Measurements from ENCODE around the gene SULT1C4. TPM values are rescaled to one million over a fixed set of nuclear protein-coding genes. Genes with fewer than 3 reads are reported as not detected.

The SULT1C4 gene
- total RNA-seq, 1 experiment from 2014 or later: not detected

DNA sequence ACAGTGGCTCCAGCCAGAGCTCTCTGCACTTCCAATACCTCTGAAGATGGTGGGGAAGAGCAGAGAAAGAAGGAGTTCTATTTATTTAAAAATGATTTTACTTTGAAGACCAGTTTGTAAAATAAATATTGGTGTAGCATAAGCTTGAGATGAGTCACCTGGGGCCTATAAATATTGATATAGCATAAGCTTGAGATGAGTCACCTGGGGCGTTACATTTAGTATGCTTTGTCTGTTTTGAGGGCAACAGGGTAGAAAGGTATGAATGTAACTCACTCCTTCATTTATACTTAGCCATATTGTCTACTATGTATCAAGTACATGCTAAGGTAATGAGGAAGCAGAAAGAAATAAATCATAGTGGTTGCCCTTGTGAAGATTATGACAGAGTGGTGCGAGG lies 7.7 kb upstream of the SULT1C4 start:
- CTCF ChIA-PET: interaction anchor here (1.8 kb wide), 1 partner anchor 12 kb away, joined by 5 read pairs; no protein-coding TSS in a partner anchor
- H3K4me3 Mint-ChIP-seq (ENCODE audit: low read depth, unreplicated experiment): no peak overlapping the region
- TF ChIP-seq, protein P1, sequence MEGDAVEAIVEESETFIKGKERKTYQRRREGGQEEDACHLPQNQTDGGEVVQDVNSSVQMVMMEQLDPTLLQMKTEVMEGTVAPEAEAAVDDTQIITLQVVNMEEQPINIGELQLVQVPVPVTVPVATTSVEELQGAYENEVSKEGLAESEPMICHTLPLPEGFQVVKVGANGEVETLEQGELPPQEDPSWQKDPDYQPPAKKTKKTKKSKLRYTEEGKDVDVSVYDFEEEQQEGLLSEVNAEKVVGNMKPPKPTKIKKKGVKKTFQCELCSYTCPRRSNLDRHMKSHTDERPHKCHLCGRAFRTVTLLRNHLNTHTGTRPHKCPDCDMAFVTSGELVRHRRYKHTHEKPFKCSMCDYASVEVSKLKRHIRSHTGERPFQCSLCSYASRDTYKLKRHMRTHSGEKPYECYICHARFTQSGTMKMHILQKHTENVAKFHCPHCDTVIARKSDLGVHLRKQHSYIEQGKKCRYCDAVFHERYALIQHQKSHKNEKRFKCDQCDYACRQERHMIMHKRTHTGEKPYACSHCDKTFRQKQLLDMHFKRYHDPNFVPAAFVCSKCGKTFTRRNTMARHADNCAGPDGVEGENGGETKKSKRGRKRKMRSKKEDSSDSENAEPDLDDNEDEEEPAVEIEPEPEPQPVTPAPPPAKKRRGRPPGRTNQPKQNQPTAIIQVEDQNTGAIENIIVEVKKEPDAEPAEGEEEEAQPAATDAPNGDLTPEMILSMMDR (IDR thresholded peaks at IDR 0.05; ENCODE audit: unreplicated experiment): no peak
- no peaks in the 10 kb centered on the region for H3K27me3 Mint-ChIP-seq (ENCODE audit: unreplicated experiment)
- no peak for DNase-seq
- no peaks in the 10 kb centered on the region for H3K9me3 Mint-ChIP-seq (ENCODE audit: low read depth, unreplicated experiment)
- BruUV-seq (replicated peaks): no TSS peak
- H3K4me1 Mint-ChIP-seq (ENCODE audit: low read depth, unreplicated experiment): no peaks in the 10 kb centered on the region
- no peaks in the 10 kb centered on the region for H3K36me3 Mint-ChIP-seq (ENCODE audit: insufficient read depth, unreplicated experiment)
- H3K27ac Mint-ChIP-seq (ENCODE audit: unreplicated experiment): no peak overlapping the region
- intact Hi-C loops (cut with micrococcal nuclease; ENCODE audit: unreplicated experiment): no loop called here

GRCh38 chr2:108376774-108377173 lies 980 bp upstream of the SULT1C4 start:
- Mint-ChIP-seq H3K4me1 (ENCODE audit: low read depth, unreplicated experiment) (peaks cover 3% of the 10 kb centered on the region), H3K27ac (ENCODE audit: unreplicated experiment) (no peak overlapping the region)
- no TSS peak for BruUV-seq (replicated peaks)

GRCh38 chr2:108377401-108377800 lies 353 bp upstream of the SULT1C4 start:
- Mint-ChIP-seq H3K27me3 (ENCODE audit: unreplicated experiment) (no peaks in the 10 kb centered on the region), H3K4me1 (ENCODE audit: low read depth, unreplicated experiment) (peaks cover 9% of the 10 kb centered on the region), H3K9me3 (ENCODE audit: low read depth, unreplicated experiment) (no peaks in the 10 kb centered on the region), H3K27ac (ENCODE audit: unreplicated experiment) (no peak overlapping the region), H3K4me3 (ENCODE audit: low read depth, unreplicated experiment) (no peak overlapping the region), H3K36me3 (ENCODE audit: insufficient read depth, unreplicated experiment) (peaks cover 6% of the 10 kb centered on the region)
- DNase-seq: no peak
- TF ChIP-seq, protein P1 (IDR thresholded peaks at IDR 0.05; ENCODE audit: unreplicated experiment): no peak
- intact Hi-C loops (cut with micrococcal nuclease; ENCODE audit: unreplicated experiment): no loop called here
- no TSS peak for BruUV-seq (replicated peaks)
- CTCF ChIA-PET: no interaction called here

More at GRCh38 chr2:108376774-108377173, 980 bp upstream of the SULT1C4 start:
- DNase-seq: no peak
- Mint-ChIP-seq H3K36me3 (ENCODE audit: insufficient read depth, unreplicated experiment) (no peaks in the 10 kb centered on the region), H3K9me3 (ENCODE audit: low read depth, unreplicated experiment) (no peaks in the 10 kb centered on the region), H3K4me3 (ENCODE audit: low read depth, unreplicated experiment) (no peak overlapping the region), H3K27me3 (ENCODE audit: unreplicated experiment) (no peaks in the 10 kb centered on the region)
- TF ChIP-seq, protein P1 (IDR thresholded peaks at IDR 0.05; ENCODE audit: unreplicated experiment): no peak
- intact Hi-C loops (cut with micrococcal nuclease; ENCODE audit: unreplicated experiment): no loop called here
- CTCF ChIA-PET: no interaction called here

DNA sequence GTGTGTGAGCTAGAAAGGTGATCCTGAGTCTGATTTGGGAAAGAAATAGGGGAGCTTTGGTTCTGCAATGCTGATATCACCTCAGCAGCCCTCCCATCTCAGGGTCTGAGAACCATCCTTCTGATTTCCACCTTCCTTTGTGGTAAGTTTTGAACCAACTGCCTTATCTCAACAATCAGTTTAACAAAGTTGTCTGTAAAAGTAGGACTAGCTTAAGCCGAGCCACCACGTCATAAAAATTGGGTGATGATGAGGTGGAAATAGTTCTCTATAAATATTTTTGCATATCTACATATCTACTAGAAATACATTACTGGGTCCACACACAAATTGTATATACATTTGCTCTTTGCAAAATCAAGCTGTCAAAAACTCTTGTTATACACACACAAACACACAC lies 1.1 kb downstream of the SULT1C4 start:
- BruUV-seq (replicated peaks): no TSS peak
- peaks cover 21% of the 10 kb centered on the region for H3K4me1 Mint-ChIP-seq (ENCODE audit: low read depth, unreplicated experiment)
- TF ChIP-seq, protein P1 (IDR thresholded peaks at IDR 0.05; ENCODE audit: unreplicated experiment): no peak
- H3K4me3 Mint-ChIP-seq (ENCODE audit: low read depth, unreplicated experiment): no peak overlapping the region
- peaks cover 18% of the 10 kb centered on the region for H3K36me3 Mint-ChIP-seq (ENCODE audit: insufficient read depth, unreplicated experiment)
- no peak for DNase-seq
- no peak overlapping the region for H3K27ac Mint-ChIP-seq (ENCODE audit: unreplicated experiment)
- H3K9me3 Mint-ChIP-seq (ENCODE audit: low read depth, unreplicated experiment): no peaks in the 10 kb centered on the region
- CTCF ChIA-PET: no interaction called here
- H3K27me3 Mint-ChIP-seq (ENCODE audit: unreplicated experiment): no peaks in the 10 kb centered on the region
- intact Hi-C loops (cut with micrococcal nuclease; ENCODE audit: unreplicated experiment): no loop called here

Measured in Calu3 (cell line).